BE2C (cell line): Measurements from ENCODE around the gene ADGRF3.
A peak's percentile ranks its signal among the peaks of the same experiment; 100 is the strongest.
"Not testable (repeated sequence)": the region's sequence is repeated elsewhere in the genome, so short reads cannot be mapped to it uniquely, and the experiment has no call there.

ENCODE experiments used
- DNase-seq: peaks from one replicate; pipeline ENCODE4 v3.0.0-alpha.2; 2020
- H3K27me3 ChIP-seq: fragments of 250-450 bp; sonication (Bioruptor Pico); 2 replicates; pipeline ENCODE4 v1.5.1; 2020; ENCODE audit warnings: mild to moderate bottlenecking
- H3K36me3 ChIP-seq: fragments of 250-450 bp; sonication (Bioruptor Pico); 2 replicates; pipeline ENCODE4 v1.5.1; 2020; ENCODE audit warnings: mild to moderate bottlenecking
- H3K4me1 ChIP-seq: fragments of 250-450 bp; sonication (Bioruptor Pico); 2 replicates; pipeline ENCODE4 v1.5.1; 2020
- H3K4me3 ChIP-seq: 2 replicates; pipeline ENCODE4 v1.5.1; 2011; ENCODE audit warnings: low read depth, low read length
- H3K9me3 ChIP-seq: fragments of 250-450 bp; sonication (Bioruptor Pico); 2 replicates; pipeline ENCODE4 v1.5.1; 2020
- CTCF ChIP-seq: IDR thresholded peaks from 2 replicates; pipeline ENCODE4 v1.5.1; 2012; ENCODE audit warnings: mild to moderate bottlenecking, low read depth, low read length

Gene ADGRF3

GRCh38 chr2:26355038-26355995, 8.7 kb upstream of the ADGRF3 start:
- Histone ChIP-seq H3K4me1 (0 out of 2 replicates have a peak, but pooled peaks cover 3% of the 10 kb centered on the region), H3K27me3 (no peaks in the 10 kb centered on the region), H3K36me3 (peaks cover 18% of the 10 kb centered on the region), H3K4me3 (no peak overlapping the region), H3K9me3 (no peaks in the 10 kb centered on the region)
- no peak for TF ChIP-seq CTCF
- no peak for DNase-seq

- H3K4me1 ChIP-seq, DNase-seq, H3K4me3 ChIP-seq, H3K27me3 ChIP-seq, H3K9me3 ChIP-seq: not testable (repeated sequence)
- peaks cover 18% of the 10 kb centered on the region for H3K36me3 ChIP-seq
Observed at GRCh38 chr2:26354469-26354868, 7.9 kb upstream of the ADGRF3 start.

GRCh38 chr2:26352892-26353291, 6.3 kb upstream of the ADGRF3 start:
- TF ChIP-seq CTCF = no peak
- Histone ChIP-seq H3K4me3 (no peak overlapping the region), H3K4me1 (0 out of 2 replicates have a peak, but pooled peaks cover 3% of the 10 kb centered on the region), H3K9me3 (no peaks in the 10 kb centered on the region), H3K36me3 (peaks cover 18% of the 10 kb centered on the region), H3K27me3 (no peaks in the 10 kb centered on the region)
- DNase-seq = no peak

DNA sequence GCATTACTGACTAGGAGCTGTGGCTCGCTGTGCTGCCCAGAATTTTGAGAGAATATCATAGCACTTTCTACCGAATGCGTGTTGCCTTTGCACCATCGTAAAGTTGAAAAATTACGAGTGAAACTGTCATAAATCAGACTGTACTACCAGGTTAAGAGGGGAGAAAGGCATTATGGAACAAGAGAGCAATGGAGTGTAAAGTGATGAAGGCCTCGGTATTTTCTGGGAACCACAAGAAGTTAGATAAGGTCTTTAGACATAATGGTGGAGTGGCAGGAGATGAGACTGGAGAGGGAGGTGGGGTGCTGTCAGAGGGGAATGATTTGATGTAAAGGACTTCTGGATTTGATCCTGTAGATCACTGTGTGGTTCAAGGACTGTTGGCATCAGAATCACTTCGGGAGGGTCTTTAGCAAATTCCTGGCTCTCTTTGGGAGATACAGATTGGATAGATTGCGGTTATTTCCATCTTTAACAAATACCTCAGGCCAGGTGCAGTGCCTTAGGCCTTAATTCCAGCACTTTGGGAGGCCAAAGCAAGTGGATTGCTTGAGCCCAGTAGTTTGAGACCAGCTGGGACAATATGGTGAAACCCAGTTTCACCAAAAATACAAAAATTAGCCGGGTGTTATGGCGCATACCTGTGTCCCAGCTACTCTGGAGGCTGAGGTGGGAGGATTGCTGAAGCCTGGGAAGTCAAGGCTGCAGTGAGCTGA, 4.9 kb upstream of the ADGRF3 start:
- 0 out of 2 replicates have a peak, but pooled peaks cover 3% of the 10 kb centered on the region for H3K4me1 ChIP-seq

DNA sequence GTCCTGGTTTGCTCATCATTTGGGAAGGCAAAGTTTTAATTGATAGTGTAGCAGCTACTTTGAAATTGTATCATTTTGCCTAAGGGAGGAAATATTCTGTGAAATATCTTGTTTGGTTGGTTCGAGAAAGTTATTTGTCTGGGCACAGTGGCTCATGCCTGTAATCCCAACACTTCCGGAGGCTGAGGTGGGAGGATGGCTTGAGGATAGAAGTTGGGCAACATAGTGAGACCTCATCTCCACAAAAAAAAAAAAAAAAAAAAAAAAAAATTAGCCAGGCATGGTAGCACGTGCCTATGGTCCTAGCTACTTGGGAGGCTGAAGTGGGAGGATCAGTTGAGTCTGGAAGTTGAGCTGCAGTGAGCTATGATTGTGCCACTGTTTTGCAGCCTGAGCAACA, 3.1 kb upstream of the ADGRF3 start:
- H3K36me3 ChIP-seq = peaks cover 6% of the 10 kb centered on the region
- DNase-seq = no peak
- H3K27me3 ChIP-seq = no peaks in the 10 kb centered on the region
- no peak overlapping the region for H3K4me3 ChIP-seq
- TF ChIP-seq CTCF = no peak
- no peaks in the 10 kb centered on the region for H3K9me3 ChIP-seq
- no peaks in the 10 kb centered on the region; the same call in 1 of the 2 replicates for H3K4me1 ChIP-seq

More for the DNA sequence above, 4.9 kb upstream of the ADGRF3 start:
- no peaks in the 10 kb centered on the region for H3K9me3 ChIP-seq
- no peak overlapping the region for H3K4me3 ChIP-seq
- peaks cover 18% of the 10 kb centered on the region for H3K36me3 ChIP-seq
- no peak for DNase-seq
- H3K27me3 ChIP-seq = no peaks in the 10 kb centered on the region
- TF ChIP-seq CTCF = no peak

DNA sequence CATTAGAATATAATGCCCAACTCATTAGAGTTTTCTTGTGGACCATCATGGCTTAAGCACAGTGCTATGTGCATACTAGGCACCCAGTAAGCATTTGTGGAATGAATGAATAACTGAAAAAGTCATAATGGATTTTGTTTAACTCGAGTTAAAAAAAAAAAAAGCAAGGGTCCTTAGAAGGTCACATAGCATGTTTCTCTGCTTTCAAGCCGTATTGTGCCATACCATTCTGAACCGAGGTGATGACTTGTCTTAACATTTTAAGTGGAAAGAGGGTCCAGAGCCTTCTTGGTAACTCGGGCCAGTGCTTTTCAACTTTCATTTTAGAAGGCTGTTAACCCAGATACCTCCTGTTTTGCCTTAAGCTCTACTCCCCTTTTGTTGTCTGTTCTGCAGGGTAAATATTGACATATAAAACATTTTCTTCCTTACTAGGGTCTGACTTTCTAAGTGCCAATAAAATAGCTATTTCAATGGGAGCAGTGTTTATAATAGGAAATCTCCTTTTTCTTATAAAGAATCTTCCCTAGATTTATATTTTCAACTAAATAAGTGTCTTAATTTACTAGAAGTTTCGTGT, 787 bp upstream of the ADGRF3 start:
- Histone ChIP-seq H3K9me3 (no peaks in the 10 kb centered on the region), H3K36me3 (no peaks in the 10 kb centered on the region; the same call in 1 of the 2 replicates)
- no peak for DNase-seq

More for the DNA sequence above, 787 bp upstream of the ADGRF3 start:
- H3K27me3 ChIP-seq = no peaks in the 10 kb centered on the region
- TF ChIP-seq CTCF = no peak
- H3K4me3 ChIP-seq = peak overlapping the region; percentile 79
- H3K4me1 ChIP-seq = peaks cover 5% of the 10 kb centered on the region; the same call in 1 of the 2 replicates
